H9 (cell line): ENCODE measurements around the gene NUP188. TPM values are rescaled to one million over a fixed set of nuclear protein-coding genes. Genes with fewer than 3 reads are reported as not detected.

Experiments used
- DNase-seq: peaks from one replicate; pipeline ENCODE4 v3.0.0-alpha.2; 2017
- H2AFZ ChIP-seq: one replicate; pipeline ENCODE4 v1.6.1; 2013; ENCODE audit warnings: mild to moderate bottlenecking, low read length, control low read depth, moderate library complexity
- H2AK5ac ChIP-seq: 2 replicates; pipeline ENCODE4 v1.6.1; 2013; ENCODE audit warnings: low read length, control low read depth, mixed read lengths; ENCODE audit not compliant: insufficient read length
- H2BK120ac ChIP-seq: one replicate; pipeline ENCODE4 v1.6.1; 2013; ENCODE audit warnings: low read depth, mild to moderate bottlenecking, low read length, control low read depth, inconsistent platforms; ENCODE audit not compliant: poor library complexity, severe bottlenecking
- H2BK12ac ChIP-seq: 2 replicates; pipeline ENCODE4 v1.6.1; 2013; ENCODE audit warnings: low read length, control low read depth, mixed read lengths, low read depth; ENCODE audit not compliant: insufficient read length
- H2BK15ac ChIP-seq: 2 replicates; pipeline ENCODE4 v1.6.1; 2013; ENCODE audit warnings: low read depth, low read length, control low read depth
- H2BK20ac ChIP-seq: one replicate; pipeline ENCODE4 v1.6.1; 2013; ENCODE audit warnings: low read depth, mild to moderate bottlenecking, low read length, control low read depth, inconsistent platforms; ENCODE audit not compliant: poor library complexity, severe bottlenecking
- H2BK5ac ChIP-seq: 2 replicates; pipeline ENCODE4 v1.6.1; 2013; ENCODE audit warnings: low read length, control low read depth, mixed read lengths; ENCODE audit not compliant: insufficient read length
- H3K14ac ChIP-seq: 2 replicates; pipeline ENCODE4 v1.6.1; 2013; ENCODE audit warnings: low read length, control low read depth; ENCODE audit not compliant: insufficient read depth
- H3K18ac ChIP-seq: 2 replicates; pipeline ENCODE4 v1.6.1; 2013; ENCODE audit warnings: low read depth, mild to moderate bottlenecking, mixed read lengths, low read length, control low read depth; ENCODE audit not compliant: insufficient read length
- H3K23ac ChIP-seq: 2 replicates; pipeline ENCODE4 v1.6.1; 2013; ENCODE audit warnings: low read length, control low read depth, mixed read lengths, low read depth; ENCODE audit not compliant: insufficient read length
- H3K23me2 ChIP-seq: 2 replicates; pipeline ENCODE4 v1.6.1; 2013; ENCODE audit warnings: low read depth, mild to moderate bottlenecking, mixed read lengths, low read length, control low read depth; ENCODE audit not compliant: insufficient read length, poor library complexity, severe bottlenecking
- H3K27ac ChIP-seq: 2 replicates; pipeline ENCODE4 v1.5.1; 2013; ENCODE audit warnings: low read length, control low read depth, mixed read lengths, low read depth; ENCODE audit not compliant: insufficient read length
- H3K27me3 ChIP-seq: 2 replicates; pipeline ENCODE4 v1.6.1; 2013; ENCODE audit warnings: low read length, control low read depth, inconsistent platforms; ENCODE audit not compliant: insufficient read depth
- H3K4ac ChIP-seq: 2 replicates; pipeline ENCODE4 v1.6.1; 2013; ENCODE audit warnings: low read depth, mild to moderate bottlenecking, control low read depth, inconsistent platforms, low read length, moderate library complexity
- H3K4me1 ChIP-seq: 2 replicates; pipeline ENCODE4 v1.6.1; 2013; ENCODE audit warnings: low read length, control low read depth, inconsistent platforms; ENCODE audit not compliant: insufficient read depth
- H3K4me2 ChIP-seq: 2 replicates; pipeline ENCODE4 v1.6.1; 2013; ENCODE audit warnings: low read length, control low read depth, mixed read lengths; ENCODE audit not compliant: insufficient read length, insufficient read depth
- H3K56ac ChIP-seq: 2 replicates; pipeline ENCODE4 v1.6.1; 2013; ENCODE audit warnings: low read depth, mild to moderate bottlenecking, mixed read lengths, low read length, control low read depth; ENCODE audit not compliant: insufficient read length
- H3K79me1 ChIP-seq: 2 replicates; pipeline ENCODE4 v1.6.1; 2013; ENCODE audit warnings: low read depth, mild to moderate bottlenecking, moderate library complexity, low read length, control low read depth, inconsistent platforms; ENCODE audit not compliant: insufficient read depth, poor library complexity, severe bottlenecking
- H3K79me2 ChIP-seq: 2 replicates; pipeline ENCODE4 v1.6.1; 2013; ENCODE audit warnings: low read length, control low read depth, inconsistent platforms; ENCODE audit not compliant: insufficient read depth
- H3K9ac ChIP-seq: 2 replicates; pipeline ENCODE4 v1.6.1; 2013; ENCODE audit warnings: low read length, control low read depth, mixed read lengths; ENCODE audit not compliant: insufficient read length; ENCODE audit errors: extremely low read depth
- H3K9me3 ChIP-seq: one replicate; pipeline ENCODE4 v1.6.1; 2013; ENCODE audit warnings: low read depth, low read length, inconsistent platforms; ENCODE audit not compliant: control insufficient read depth
- H3T11ph ChIP-seq: one replicate; pipeline ENCODE4 v1.6.1; 2013; ENCODE audit warnings: mild to moderate bottlenecking, low read length, control low read depth, inconsistent platforms
- H4K20me1 ChIP-seq: one replicate; pipeline ENCODE4 v1.6.1; 2013; ENCODE audit not compliant: control insufficient read depth, insufficient read length, insufficient read depth
- H4K5ac ChIP-seq: 2 replicates; pipeline ENCODE4 v1.6.1; 2013; ENCODE audit warnings: low read depth, mild to moderate bottlenecking, mixed read lengths, low read length, control low read depth; ENCODE audit not compliant: insufficient read length
- H4K8ac ChIP-seq: replicated peaks from 2 replicates; pipeline ENCODE4 v1.6.1; 2013; ENCODE audit warnings: low read length, control low read depth, mixed read lengths, low read depth; ENCODE audit not compliant: insufficient read length
- H4K91ac ChIP-seq: 2 replicates; pipeline ENCODE4 v1.6.1; 2013; ENCODE audit warnings: low read depth, mild to moderate bottlenecking, moderate library complexity, mixed read lengths, low read length, control low read depth; ENCODE audit not compliant: insufficient read length
- H3K27ac Mint-ChIP-seq, 3 experiments: 2 replicates in 2 of 3; 3 replicates in 1 of 3; pipeline ENCODE4 v1.8.0; 2020 to 2021; ENCODE audit warnings: mixed read lengths in 3 of 3, mild to moderate bottlenecking in 1 of 3, moderate library complexity in 1 of 3
- H3K27me3 Mint-ChIP-seq: 2 replicates; pipeline ENCODE4 v1.8.0; 2021; ENCODE audit warnings: low read depth, mild to moderate bottlenecking, moderate library complexity, mixed read lengths
- H3K36me3 Mint-ChIP-seq, 3 experiments: 2 replicates in 2 of 3; 3 replicates in 1 of 3; pipeline ENCODE4 v1.8.0; 2020 to 2021; ENCODE audit warnings: low read depth in 3 of 3, mixed read lengths in 3 of 3; ENCODE audit not compliant: insufficient read depth in 1 of 3
- H3K4me1 Mint-ChIP-seq, 2 experiments: 2 replicates each; pipeline ENCODE4 v1.8.0; 2020; ENCODE audit warnings: mixed read lengths in 2 of 2
- H3K4me3 Mint-ChIP-seq, 2 experiments: 2 replicates in 1 of 2; 3 replicates in 1 of 2; pipeline ENCODE4 v1.8.0; 2020 to 2021; ENCODE audit warnings: mild to moderate bottlenecking in 2 of 2, mixed read lengths in 2 of 2, moderate library complexity in 1 of 2
- H3K9me3 Mint-ChIP-seq, 2 experiments: 2 replicates in 1 of 2; 3 replicates in 1 of 2; pipeline ENCODE4 v1.8.0; 2020; ENCODE audit warnings: mild to moderate bottlenecking in 2 of 2, mixed read lengths in 2 of 2, moderate library complexity in 1 of 2
- CTCF ChIP-seq: fragments of 200-600 bp; sonication (generic); conservative IDR thresholded peaks from 3 replicates; pipeline ENCODE4 v1.8.0; 2021; ENCODE audit warnings: antibody characterized with exemption, mild to moderate bottlenecking
- WGBS: extraction: QIAGEN DNeasy Blood & Tissue Kit; methylation state at CpG from one replicate; pipeline ENCODE4 v1.1.7; 2013; ENCODE audit warnings: missing lambda C conversion rate, low lambda C conversion rate, mixed read lengths; ENCODE audit not compliant: insufficient read length; ENCODE audit errors: extremely low coverage; 5-methylcytosine and 5-hydroxymethylcytosine counted together
- total RNA-seq: library from RNA; stranded (reverse); gene quantifications from 2 replicates; pipeline ENCODE4 v1.2.1, GENCODE V29; 2021

NUP188 gene
- total RNA-seq, 1 experiment from 2014 or later = 101 TPM

DNA sequence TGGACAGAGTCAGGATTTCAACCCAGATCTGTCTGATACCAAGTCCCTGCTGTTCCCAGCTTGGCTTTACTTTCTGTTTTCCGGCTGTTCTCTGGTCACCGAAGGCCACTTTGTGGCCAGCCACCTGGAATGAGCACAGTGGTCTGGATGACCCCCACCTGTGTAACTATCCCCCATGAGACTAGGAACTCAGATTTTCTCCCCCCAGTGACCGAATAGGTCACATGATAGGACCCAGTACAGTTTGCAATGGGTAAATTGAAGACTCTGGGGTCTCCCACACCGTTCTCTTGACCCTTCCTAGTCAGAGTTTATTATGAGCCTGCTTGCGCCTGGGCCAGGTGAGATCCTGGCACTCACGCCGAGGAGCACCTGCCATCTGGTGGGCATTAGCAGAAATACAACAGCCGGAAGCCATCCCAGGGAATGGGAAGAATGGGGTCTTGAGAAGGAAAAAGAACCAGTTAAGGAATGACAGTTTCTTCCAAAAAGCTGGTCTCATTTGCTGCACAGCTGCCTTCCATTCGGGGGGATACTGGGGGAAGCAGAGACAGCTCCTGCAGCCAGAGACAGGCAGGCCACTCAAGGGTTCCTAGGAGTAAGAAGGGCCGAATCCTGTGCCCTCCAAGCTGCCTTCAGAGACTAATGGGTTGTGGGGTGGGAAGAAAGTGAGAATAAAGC lies 19.6 kb upstream of the NUP188 start:
- no peaks in the 10 kb centered on the region for H3K9me3 ChIP-seq
- H2BK15ac ChIP-seq = no peak overlapping the region
- DNase-seq = peak; percentile 82
- Mint-ChIP-seq H3K36me3 (peaks cover 0 to 3% (median 0%) of the 10 kb centered on the region in 3 experiments; a peak in 1 of 7 replicates), H3K9me3 (no peaks in the 10 kb centered on the region), H3K4me1 (peaks cover 5 to 6% of the 10 kb centered on the region in 2 experiments), H3K27ac (peak overlapping the region; percentile 65 to 93 (median 78); a peak in 6 of 7 replicates), H3K27me3 (no peaks in the 10 kb centered on the region; the same call in 1 of the 2 replicates), H3K4me3 (peak overlapping the region in 1 of 2 experiments; percentile 41; a peak in 2 of 5 replicates)
- H3K27ac ChIP-seq = no peak overlapping the region
- no CpG with 5 or more reads among the region's 10 CpGs for WGBS
- no peak overlapping the region for H3K4ac ChIP-seq
- no peak overlapping the region for H3K14ac ChIP-seq
- no peaks in the 10 kb centered on the region for H4K20me1 ChIP-seq
- no peaks in the 10 kb centered on the region for H3K4me1 ChIP-seq
- no peak overlapping the region for H4K91ac ChIP-seq
- no peak overlapping the region for H2AFZ ChIP-seq
- no peak overlapping the region for H3K23ac ChIP-seq
- peak; percentile 90 for TF ChIP-seq CTCF
- H2BK12ac ChIP-seq = no peak overlapping the region
- H3K9ac ChIP-seq = no peak overlapping the region
- H3K56ac ChIP-seq = no peak overlapping the region
- no peaks in the 10 kb centered on the region for H3K27me3 ChIP-seq
- no peaks in the 10 kb centered on the region for H3K79me2 ChIP-seq
- no peak overlapping the region for H2AK5ac ChIP-seq
- no peak overlapping the region for H4K5ac ChIP-seq
- no peak overlapping the region for H2BK120ac ChIP-seq
- H3K4me2 ChIP-seq = no peak overlapping the region
- H3T11ph ChIP-seq = no peak overlapping the region
- H3K18ac ChIP-seq = no peak overlapping the region
- H3K79me1 ChIP-seq = no peaks in the 10 kb centered on the region
- no peak overlapping the region for H4K8ac ChIP-seq
- no peaks in the 10 kb centered on the region for H3K23me2 ChIP-seq
- H2BK5ac ChIP-seq = no peak overlapping the region
- no peak overlapping the region for H2BK20ac ChIP-seq
